Colonic mucosa (tissue), 4 donors: ENCODE results near the gene ITPRID1. TPM values are rescaled to one million over a fixed set of nuclear protein-coding genes. Genes with fewer than 3 reads are reported as not detected.

Experiments
- DNase-seq: peaks from one replicate; pipeline ENCODE4 v3.0.0-alpha.2; 2020
- H3K27ac ChIP-seq: fragments of 200-600 bp; one replicate; pipeline ENCODE4 v1.8.0; 2021
- H3K27me3 ChIP-seq: fragments of 200-600 bp; one replicate; pipeline ENCODE4 v1.8.0; 2021
- H3K36me3 ChIP-seq: fragments of 200-600 bp; one replicate; pipeline ENCODE4 v1.8.0; 2021
- H3K4me1 ChIP-seq: fragments of 200-600 bp; one replicate; pipeline ENCODE4 v1.8.0; 2021; ENCODE audit warnings: mild to moderate bottlenecking
- H3K4me3 ChIP-seq: fragments of 200-600 bp; one replicate; pipeline ENCODE4 v1.8.0; 2021
- H3K9ac ChIP-seq, 2 donors: one replicate each; pipeline ENCODE4 v1.7.0; 2013; ENCODE audit warnings: control low read depth in 2 of 2, low read depth in 2 of 2, low read length in 2 of 2
- H3K9me3 ChIP-seq: fragments of 200-600 bp; one replicate; pipeline ENCODE4 v1.8.0; 2021
- intact Hi-C: fragments of 100-400 bp; cut with DNase I; formaldehyde crosslinking; loops from one replicate; pipeline ENCODE4 v1.14.1; 2022
- total RNA-seq, 2 donors: library from RNA; stranded (reverse); fragmentation: NEBNext Ultra II Directional in 1 of 2; extraction: Animal tissue kit (Norgen Biotek cat#: 25700) in 1 of 2; gene quantifications; one replicate each; pipeline ENCODE4 v1.2.1, GENCODE V29; 2021
- TF ChIP-seq, protein P1 (sequence below): fragments of 200-600 bp; IDR thresholded peaks from one replicate; pipeline ENCODE4 v1.8.0; 2022; ENCODE audit warnings: antibody characterized with exemption, mild to moderate bottlenecking
- donor health status: healthy.
- donor health status: DM: no; HTN: no; CAD: no.
- donor health status: DM: no; HTN: no; CAD: no.

Gene ITPRID1
- total RNA-seq, 2 donors from 2014 or later: 0.48 to 0.91 TPM

DNA sequence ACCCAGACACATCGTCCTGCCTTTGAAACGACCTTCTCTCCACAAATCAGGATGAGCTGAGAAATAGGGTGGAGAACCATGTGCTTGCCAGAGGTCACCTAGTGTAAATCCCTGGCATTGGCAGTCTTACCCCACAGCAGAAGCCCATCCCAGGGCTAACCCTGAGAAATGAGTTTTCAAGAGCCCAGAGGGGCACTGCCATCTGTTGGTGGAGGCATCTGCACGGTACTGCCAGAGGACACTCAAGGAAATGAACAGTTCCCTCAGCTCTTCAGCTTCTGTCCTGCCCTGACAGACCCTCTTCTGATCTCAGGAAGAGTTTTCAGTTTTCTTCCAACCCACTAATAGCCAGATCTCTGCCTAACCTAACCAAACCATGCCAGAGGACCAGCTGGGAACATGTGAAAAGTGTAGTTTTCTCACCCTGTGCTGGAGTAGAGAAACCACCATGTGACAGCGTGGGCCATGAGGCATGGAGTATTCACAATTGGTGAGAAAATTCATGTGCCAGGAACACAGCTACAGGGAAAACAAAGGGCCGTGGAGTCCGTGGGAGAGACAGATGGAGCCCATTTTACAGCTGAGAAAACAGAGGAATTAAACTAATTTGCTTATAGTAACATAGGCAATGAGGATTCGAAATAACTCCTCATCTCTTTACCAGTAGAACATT, 37.7 kb upstream of the ITPRID1 start:
- no peak for DNase-seq
- H3K4me3 ChIP-seq: no peak overlapping the region
- no peak overlapping the region for H3K9ac ChIP-seq
- H3K27me3 ChIP-seq: no peaks in the 10 kb centered on the region
- no peak overlapping the region for H3K27ac ChIP-seq
- H3K4me1 ChIP-seq: no peaks in the 10 kb centered on the region
- TF ChIP-seq, protein P1, sequence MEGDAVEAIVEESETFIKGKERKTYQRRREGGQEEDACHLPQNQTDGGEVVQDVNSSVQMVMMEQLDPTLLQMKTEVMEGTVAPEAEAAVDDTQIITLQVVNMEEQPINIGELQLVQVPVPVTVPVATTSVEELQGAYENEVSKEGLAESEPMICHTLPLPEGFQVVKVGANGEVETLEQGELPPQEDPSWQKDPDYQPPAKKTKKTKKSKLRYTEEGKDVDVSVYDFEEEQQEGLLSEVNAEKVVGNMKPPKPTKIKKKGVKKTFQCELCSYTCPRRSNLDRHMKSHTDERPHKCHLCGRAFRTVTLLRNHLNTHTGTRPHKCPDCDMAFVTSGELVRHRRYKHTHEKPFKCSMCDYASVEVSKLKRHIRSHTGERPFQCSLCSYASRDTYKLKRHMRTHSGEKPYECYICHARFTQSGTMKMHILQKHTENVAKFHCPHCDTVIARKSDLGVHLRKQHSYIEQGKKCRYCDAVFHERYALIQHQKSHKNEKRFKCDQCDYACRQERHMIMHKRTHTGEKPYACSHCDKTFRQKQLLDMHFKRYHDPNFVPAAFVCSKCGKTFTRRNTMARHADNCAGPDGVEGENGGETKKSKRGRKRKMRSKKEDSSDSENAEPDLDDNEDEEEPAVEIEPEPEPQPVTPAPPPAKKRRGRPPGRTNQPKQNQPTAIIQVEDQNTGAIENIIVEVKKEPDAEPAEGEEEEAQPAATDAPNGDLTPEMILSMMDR: no peak
- no peaks in the 10 kb centered on the region for H3K9me3 ChIP-seq
- no peaks in the 10 kb centered on the region for H3K36me3 ChIP-seq
- intact Hi-C loops: no loop called here

DNA sequence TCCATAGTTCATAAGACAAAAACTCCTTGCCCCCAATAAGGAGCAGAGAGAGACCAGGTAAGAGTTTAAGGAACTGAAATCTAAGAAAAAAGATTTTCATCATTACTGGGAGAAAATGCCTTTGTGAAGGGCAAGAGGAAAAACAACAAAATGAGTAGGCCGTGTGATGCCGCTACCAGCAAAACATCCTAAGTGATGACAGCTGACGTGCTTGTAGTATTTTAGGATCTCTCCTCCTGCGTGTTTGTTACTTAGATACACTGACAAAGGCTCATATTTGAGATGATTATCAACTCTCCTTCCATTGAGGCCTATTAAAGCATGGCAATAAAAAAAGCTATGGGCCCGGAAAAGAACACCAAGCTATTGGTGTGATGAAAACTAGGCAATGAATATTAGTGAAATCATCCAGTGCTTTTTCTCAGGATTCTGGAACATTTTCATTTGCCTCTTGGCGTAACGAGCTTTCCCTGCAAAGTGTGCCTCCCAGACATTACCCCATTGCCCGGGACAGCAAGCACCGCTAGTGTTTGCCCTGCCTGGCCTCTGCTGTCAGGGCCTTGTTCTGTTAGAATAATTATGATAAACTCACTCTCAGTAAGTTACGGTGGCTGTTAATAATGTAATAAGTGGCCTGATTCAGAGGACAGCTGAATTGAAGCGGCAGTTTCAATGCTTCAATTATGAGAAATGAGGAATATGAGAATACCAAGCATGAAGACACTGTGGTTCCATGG, 36.8 kb upstream of the ITPRID1 start:
- Histone ChIP-seq H3K9me3 (no peaks in the 10 kb centered on the region), H3K4me3 (no peak overlapping the region), H3K27ac (no peak overlapping the region), H3K27me3 (no peaks in the 10 kb centered on the region), H3K9ac (no peak overlapping the region), H3K36me3 (no peaks in the 10 kb centered on the region), H3K4me1 (no peaks in the 10 kb centered on the region)
- DNase-seq: no peak
- TF ChIP-seq, protein P1: no peak
- intact Hi-C loops: no loop called here

DNA sequence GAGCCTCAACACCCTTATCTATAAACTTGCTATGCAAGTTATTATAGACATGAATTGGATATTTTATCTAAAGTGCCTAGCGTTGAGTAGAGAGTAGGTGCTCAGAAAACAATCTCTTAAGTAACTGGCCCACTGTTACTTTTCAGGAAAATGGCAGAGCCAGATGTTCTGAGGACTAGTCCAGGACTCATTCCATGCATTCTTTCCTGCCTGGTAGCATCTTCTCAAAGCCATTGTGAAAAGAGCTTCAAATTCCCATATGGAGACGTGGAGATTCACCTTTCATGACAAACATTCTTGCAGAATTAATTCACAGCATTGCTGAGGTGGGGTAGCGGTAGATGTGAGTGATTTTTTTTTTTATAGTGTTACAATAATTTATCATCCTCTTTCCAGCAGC, 35.9 kb upstream of the ITPRID1 start:
- H3K4me1 ChIP-seq: no peaks in the 10 kb centered on the region
- DNase-seq: no peak
- TF ChIP-seq, protein P1: no peak
- intact Hi-C loops: no loop called here
- no peaks in the 10 kb centered on the region for H3K27me3 ChIP-seq
- no peaks in the 10 kb centered on the region for H3K36me3 ChIP-seq
- no peak overlapping the region for H3K27ac ChIP-seq
- H3K9me3 ChIP-seq: no peaks in the 10 kb centered on the region
- no peak overlapping the region for H3K4me3 ChIP-seq
- H3K9ac ChIP-seq: no peak overlapping the region

DNA sequence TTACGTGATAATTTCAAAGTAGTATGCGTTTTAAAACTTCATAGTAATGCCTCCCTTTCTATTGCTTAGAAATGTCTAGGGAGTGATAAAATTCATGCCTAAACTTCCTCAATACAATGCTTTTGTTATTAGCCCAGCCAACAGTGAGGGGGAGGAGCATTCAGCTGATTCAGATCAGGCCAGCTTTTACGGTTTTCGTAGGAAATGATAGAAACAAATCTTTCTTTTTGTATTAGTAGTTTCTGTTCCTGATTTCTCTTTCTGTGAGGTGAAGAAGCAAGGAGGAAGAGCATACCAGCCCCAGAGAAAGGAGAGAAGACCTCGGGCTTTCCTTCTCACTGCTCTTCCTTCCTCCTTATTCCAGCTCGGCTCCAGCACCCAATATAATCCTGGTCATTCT, 35.2 kb upstream of the ITPRID1 start:
- H3K9me3 ChIP-seq: no peaks in the 10 kb centered on the region
- no peaks in the 10 kb centered on the region for H3K36me3 ChIP-seq
- intact Hi-C loops: no loop called here
- no peak overlapping the region for H3K9ac ChIP-seq
- H3K4me3 ChIP-seq: no peak overlapping the region
- no peak overlapping the region for H3K27ac ChIP-seq
- H3K27me3 ChIP-seq: no peaks in the 10 kb centered on the region
- TF ChIP-seq, protein P1: no peak
- DNase-seq: no peak
- H3K4me1 ChIP-seq: no peaks in the 10 kb centered on the region

DNA sequence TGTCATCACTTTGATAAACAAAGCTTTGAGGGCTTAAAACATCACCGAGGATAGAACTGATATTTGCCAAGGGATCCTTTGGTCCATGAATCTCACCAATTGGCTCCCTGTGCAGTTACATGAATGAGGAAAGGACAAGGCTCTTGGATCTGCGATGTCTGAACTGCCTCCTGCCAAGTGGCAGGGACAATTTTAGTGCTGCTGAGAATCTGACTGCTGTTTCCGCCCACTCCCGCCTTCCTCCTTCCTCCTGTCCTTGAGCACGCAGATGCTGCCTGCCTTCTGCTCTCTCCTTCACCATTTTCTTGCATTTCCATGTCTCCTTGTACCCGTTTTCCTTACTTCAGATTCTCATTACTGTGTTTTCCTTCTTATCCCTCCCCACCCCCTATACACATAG, 26.8 kb upstream of the ITPRID1 start:
- Histone ChIP-seq H3K27ac (no peak overlapping the region), H3K9me3 (no peaks in the 10 kb centered on the region), H3K9ac (no peak overlapping the region), H3K27me3 (no peaks in the 10 kb centered on the region), H3K4me1 (no peaks in the 10 kb centered on the region), H3K36me3 (no peaks in the 10 kb centered on the region), H3K4me3 (no peak overlapping the region)
- no peak for DNase-seq
- intact Hi-C loops: loop anchor here (5.0 kb wide), 2 partner anchors 45 to 110 kb away; no protein-coding TSS in a partner anchor
- TF ChIP-seq, protein P1: no peak
